Mesenchymal stem cell (in vitro differentiated cells and primary cell): ENCODE data around the gene OAF.

Experiments used
- DNase-seq: peaks from one replicate; pipeline ENCODE4 v3.0.0-alpha.2; 2013
- H2AFZ ChIP-seq: one replicate; pipeline ENCODE4 v1.6.1; 2013; ENCODE audit warnings: low read depth, mild to moderate bottlenecking, control low read depth, inconsistent platforms, low read length, moderate library complexity
- H2AK5ac ChIP-seq: 2 replicates; pipeline ENCODE4 v1.6.1; 2013; ENCODE audit warnings: low read length, moderate library complexity, mild to moderate bottlenecking, inconsistent platforms; ENCODE audit not compliant: severe bottlenecking
- H2BK120ac ChIP-seq: one replicate; pipeline ENCODE4 v1.6.1; 2013; ENCODE audit warnings: low read depth, mild to moderate bottlenecking, inconsistent platforms, low read length, moderate library complexity
- H2BK12ac ChIP-seq, 2 experiments: one replicate each; pipeline ENCODE4 v1.6.1; 2013; ENCODE audit warnings: inconsistent platforms in 2 of 2, low read length in 2 of 2, mild to moderate bottlenecking in 2 of 2, moderate library complexity in 2 of 2, control low read depth in 1 of 2
- H2BK15ac ChIP-seq: one replicate; pipeline ENCODE4 v1.6.1; 2013; ENCODE audit warnings: mild to moderate bottlenecking, low read depth, inconsistent platforms; ENCODE audit not compliant: poor library complexity, severe bottlenecking
- H2BK5ac ChIP-seq: 2 replicates; pipeline ENCODE4 v1.6.1; 2013; ENCODE audit warnings: low read depth, mild to moderate bottlenecking, low read length, control low read depth, inconsistent platforms; ENCODE audit not compliant: poor library complexity, severe bottlenecking
- H3K14ac ChIP-seq, 2 experiments: one replicate each; pipeline ENCODE4 v1.6.1; 2013; ENCODE audit warnings: inconsistent platforms in 2 of 2, low read length in 2 of 2, control low read depth in 1 of 2, mild to moderate bottlenecking in 1 of 2, moderate library complexity in 1 of 2
- H3K18ac ChIP-seq, 2 experiments: one replicate each; pipeline ENCODE4 v1.6.1; 2013; ENCODE audit warnings: inconsistent platforms in 2 of 2, low read length in 2 of 2, control low read depth in 1 of 2, low read depth in 1 of 2, mild to moderate bottlenecking in 1 of 2
- H3K23ac ChIP-seq, 2 experiments: one replicate each; pipeline ENCODE4 v1.6.1; 2013; ENCODE audit warnings: inconsistent platforms in 2 of 2, low read length in 2 of 2, mild to moderate bottlenecking in 2 of 2, moderate library complexity in 2 of 2, control low read depth in 1 of 2
- H3K27ac ChIP-seq: 2 replicates; pipeline ENCODE4 v1.5.1; 2013; ENCODE audit warnings: mild to moderate bottlenecking, moderate library complexity, low read length, control low read depth, inconsistent platforms; ENCODE audit not compliant: poor library complexity, severe bottlenecking
- H3K27me3 ChIP-seq, 2 experiments: 2 replicates each; pipeline versions ENCODE4 v1.6.1 to v1.7.0; 2013; ENCODE audit warnings: low read length in 2 of 2, mild to moderate bottlenecking in 2 of 2, moderate library complexity in 2 of 2, control low read depth in 1 of 2, inconsistent platforms in 1 of 2; ENCODE audit not compliant: control insufficient read depth in 1 of 2, insufficient read depth in 1 of 2
- H3K36me3 ChIP-seq, 2 experiments: 2 replicates each; pipeline versions ENCODE4 v1.6.1 to v1.7.0; 2013; ENCODE audit warnings: low read length in 2 of 2, control low read depth in 1 of 2, inconsistent platforms in 1 of 2, low read depth in 1 of 2, mild to moderate bottlenecking in 1 of 2; ENCODE audit not compliant: insufficient read depth in 2 of 2, control insufficient read depth in 1 of 2
- H3K4ac ChIP-seq, 2 experiments: one replicate each; pipeline ENCODE4 v1.6.1; 2013; ENCODE audit warnings: inconsistent platforms in 2 of 2, low read length in 2 of 2, mild to moderate bottlenecking in 2 of 2, moderate library complexity in 2 of 2, control low read depth in 1 of 2, low read depth in 1 of 2
- H3K4me1 ChIP-seq: 2 replicates; pipeline ENCODE4 v1.6.1; 2013; ENCODE audit warnings: low read depth, low read length, control low read depth; ENCODE audit not compliant: control insufficient read depth, insufficient read depth
- H3K4me2 ChIP-seq: 2 replicates; pipeline ENCODE4 v1.6.1; 2013; ENCODE audit warnings: low read length, mild to moderate bottlenecking, inconsistent platforms; ENCODE audit not compliant: poor library complexity, severe bottlenecking
- H3K4me3 ChIP-seq, 2 experiments: 2 replicates each; pipeline versions ENCODE4 v1.5.1 to v1.7.0; 2013; ENCODE audit warnings: low read length in 2 of 2, mild to moderate bottlenecking in 2 of 2, control low read depth in 1 of 2, low read depth in 1 of 2; ENCODE audit not compliant: insufficient read depth in 1 of 2
- H3K79me1 ChIP-seq: replicated peaks from 2 replicates; pipeline ENCODE4 v1.6.1; 2013; ENCODE audit warnings: mild to moderate bottlenecking, control low read depth, low read length, inconsistent platforms; ENCODE audit not compliant: poor library complexity, severe bottlenecking
- H3K9ac ChIP-seq: 2 replicates; pipeline ENCODE4 v1.7.0; 2013; ENCODE audit warnings: mild to moderate bottlenecking, low read length, moderate library complexity
- H3K9me3 ChIP-seq: 2 replicates; pipeline ENCODE4 v1.7.0; 2013; ENCODE audit warnings: mild to moderate bottlenecking, low read length; ENCODE audit not compliant: control insufficient read depth
- H4K8ac ChIP-seq: one replicate; pipeline ENCODE4 v1.6.1; 2013; ENCODE audit warnings: inconsistent platforms, mild to moderate bottlenecking, low read length, moderate library complexity
- H4K91ac ChIP-seq: one replicate; pipeline ENCODE4 v1.6.1; 2013; ENCODE audit warnings: mild to moderate bottlenecking, low read length, inconsistent platforms
- WGBS: methylation state at CpG from one replicate; pipeline ENCODE4 v1.1.7; 2013; ENCODE audit warnings: mixed read lengths; 5-methylcytosine and 5-hydroxymethylcytosine counted together

OAF gene

GRCh38 chr11:120257346-120257745 is 46.5 kb downstream of the OAF start:
- peaks cover 64 to 81% of the 10 kb centered on the region in 2 experiments for H3K27me3 ChIP-seq
- no peak overlapping the region for H2BK5ac ChIP-seq
- no peaks in the 10 kb centered on the region for H3K4me1 ChIP-seq
- no peak overlapping the region for H2BK15ac ChIP-seq
- H4K8ac ChIP-seq: no peak overlapping the region
- H2AFZ ChIP-seq: no peak overlapping the region
- no peak overlapping the region for H3K9ac ChIP-seq
- no peak overlapping the region for H2BK120ac ChIP-seq
- no peak overlapping the region for H3K4me3 ChIP-seq
- H4K91ac ChIP-seq: no peak overlapping the region
- H3K18ac ChIP-seq: no peak overlapping the region
- H2AK5ac ChIP-seq: no peak overlapping the region
- H3K23ac ChIP-seq: no peak overlapping the region
- no peaks in the 10 kb centered on the region for H3K79me1 ChIP-seq
- WGBS: 87% methylated on average over 9 of the region's 9 CpGs
- no peak overlapping the region for H2BK12ac ChIP-seq
- no peak overlapping the region for H3K27ac ChIP-seq
- no peak overlapping the region for H3K14ac ChIP-seq
- H3K4ac ChIP-seq: no peak overlapping the region
- DNase-seq: no peak
- H3K4me2 ChIP-seq: no peak overlapping the region
- H3K36me3 ChIP-seq: no peaks in the 10 kb centered on the region
- H3K9me3 ChIP-seq: no peaks in the 10 kb centered on the region

DNA sequence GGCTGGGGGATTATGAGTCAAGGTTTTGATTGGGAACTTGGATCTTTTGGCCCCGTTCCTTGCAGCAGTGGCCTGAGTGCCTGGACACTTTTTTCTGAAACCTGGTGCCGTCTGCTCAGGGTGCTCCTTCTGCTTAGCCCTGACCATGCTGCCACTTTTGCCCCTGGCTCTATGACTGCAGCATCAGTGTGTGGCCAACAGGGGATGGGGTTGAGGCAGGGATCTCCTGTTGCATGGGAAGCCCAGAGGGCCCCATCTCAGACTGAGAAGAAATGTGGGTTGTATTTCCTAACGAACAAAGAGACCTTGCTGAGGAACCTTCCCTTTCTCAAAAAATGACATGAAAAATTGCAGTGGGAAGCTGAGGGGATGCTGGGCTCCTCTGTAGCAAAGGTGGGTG is 47.8 kb downstream of the OAF start:
- Histone ChIP-seq H3K4ac (no peak overlapping the region), H3K9ac (no peak overlapping the region), H2BK5ac (no peak overlapping the region), H3K4me1 (no peaks in the 10 kb centered on the region), H3K79me1 (no peaks in the 10 kb centered on the region), H2BK120ac (no peak overlapping the region), H2AK5ac (no peak overlapping the region), H3K14ac (no peak overlapping the region), H3K4me2 (no peak overlapping the region), H3K9me3 (no peaks in the 10 kb centered on the region), H2BK12ac (no peak overlapping the region), H4K8ac (no peak overlapping the region), H3K23ac (no peak overlapping the region), H4K91ac (no peak overlapping the region), H3K27ac (no peak overlapping the region), H2AFZ (no peak overlapping the region), H3K18ac (no peak overlapping the region), H3K27me3 (peaks cover 55 to 83% of the 10 kb centered on the region in 2 experiments), H3K36me3 (no peaks in the 10 kb centered on the region), H3K4me3 (no peak overlapping the region), H2BK15ac (no peak overlapping the region)
- WGBS: 83% methylated on average over 3 of the region's 3 CpGs
- no peak for DNase-seq

GRCh38 chr11:120259241-120259640 is 48.4 kb downstream of the OAF start:
- Histone ChIP-seq H2BK5ac (no peak overlapping the region), H3K4me2 (no peak overlapping the region), H3K4me1 (no peaks in the 10 kb centered on the region), H3K4ac (no peak overlapping the region), H3K23ac (no peak overlapping the region), H3K4me3 (no peak overlapping the region), H3K9ac (no peak overlapping the region), H4K8ac (no peak overlapping the region), H2AK5ac (no peak overlapping the region), H3K79me1 (no peaks in the 10 kb centered on the region), H3K27me3 (peaks cover 50 to 83% of the 10 kb centered on the region in 2 experiments), H3K9me3 (no peaks in the 10 kb centered on the region), H3K18ac (no peak overlapping the region), H4K91ac (no peak overlapping the region), H2BK120ac (no peak overlapping the region), H2BK15ac (no peak overlapping the region), H2BK12ac (no peak overlapping the region), H3K27ac (no peak overlapping the region), H3K14ac (no peak overlapping the region), H3K36me3 (no peaks in the 10 kb centered on the region), H2AFZ (no peak overlapping the region)
- 95% methylated on average over 3 of the region's 3 CpGs for WGBS
- DNase-seq: no peak

DNA sequence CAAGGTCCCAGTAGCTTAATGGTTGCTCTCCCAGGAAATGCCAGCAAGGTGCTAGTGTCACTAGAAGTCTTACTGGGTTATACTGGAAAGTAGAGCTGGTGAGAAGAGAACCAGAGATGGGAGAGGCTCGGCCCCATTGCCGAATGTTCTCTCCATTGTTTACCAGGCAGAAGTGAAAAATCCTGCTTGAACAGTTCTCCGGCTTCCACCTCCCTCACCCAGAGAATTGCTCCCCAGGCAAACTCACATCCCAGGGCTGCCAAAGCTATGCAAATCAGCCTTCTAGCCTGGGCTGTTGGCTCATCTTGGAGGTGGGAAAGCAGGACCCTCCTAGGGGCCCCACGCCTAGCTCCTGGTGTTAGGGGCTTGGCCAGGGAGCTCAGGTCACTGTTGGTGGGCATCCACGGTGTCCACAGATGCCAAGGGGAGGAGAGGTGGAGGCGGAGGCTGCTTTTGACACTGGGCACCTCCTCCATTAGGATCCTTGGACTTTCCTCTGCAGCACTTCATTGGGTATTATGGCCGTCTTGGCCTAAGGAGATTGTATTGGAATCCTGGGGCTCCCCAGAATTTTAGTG is 49.2 kb downstream of the OAF start:
- H3K4me3 ChIP-seq: no peak overlapping the region
- H4K91ac ChIP-seq: no peak overlapping the region
- peaks cover 49 to 83% of the 10 kb centered on the region in 2 experiments for H3K27me3 ChIP-seq
- H3K4me1 ChIP-seq: no peaks in the 10 kb centered on the region
- 77% methylated on average over 7 of the region's 7 CpGs for WGBS
- no peak overlapping the region for H2AK5ac ChIP-seq
- no peak for DNase-seq
- H3K9ac ChIP-seq: no peak overlapping the region
- H3K18ac ChIP-seq: no peak overlapping the region
- no peaks in the 10 kb centered on the region for H3K79me1 ChIP-seq
- no peak overlapping the region for H2AFZ ChIP-seq
- no peaks in the 10 kb centered on the region for H3K36me3 ChIP-seq
- H3K23ac ChIP-seq: no peak overlapping the region
- H3K27ac ChIP-seq: no peak overlapping the region
- H2BK12ac ChIP-seq: no peak overlapping the region
- H2BK5ac ChIP-seq: no peak overlapping the region
- no peaks in the 10 kb centered on the region for H3K9me3 ChIP-seq
- no peak overlapping the region for H3K4me2 ChIP-seq
- no peak overlapping the region for H3K14ac ChIP-seq
- H3K4ac ChIP-seq: no peak overlapping the region
- no peak overlapping the region for H2BK15ac ChIP-seq
- H2BK120ac ChIP-seq: no peak overlapping the region
- H4K8ac ChIP-seq: no peak overlapping the region
